Retina (tissue), 1 donor: ENCODE measurements around the gene CCNH.
A peak's percentile ranks its signal among the peaks of the same experiment; 100 is the strongest.

Experiments
- DNase-seq: peaks from one replicate; pipeline ENCODE4 v3.0.0-alpha.2; 2016

The CCNH gene

GRCh38 chr5:87412630-87413342, at the start of gene CCNH:
TSS of gene CCNH (minus strand) at chr5:87412930. CDS start at chr5:87412794, 136 bp downstream.
- DNase-seq = peak; percentile 95

GRCh38 chr5:87457706-87458105, 45.0 kb upstream of the CCNH start:
- DNase-seq = no peak

GRCh38 chr5:87453801-87454200, 41.1 kb upstream of the CCNH start:
- no peak for DNase-seq

GRCh38 chr5:87452837-87453236, 40.1 kb upstream of the CCNH start:
- DNase-seq = no peak

- DNase-seq = no peak
These were observed 29.7 kb upstream of the CCNH start for GRCh38 chr5:87442419-87442818.

- no peak for DNase-seq
These were observed 25.5 kb upstream of the CCNH start for GRCh38 chr5:87438231-87438630.

- DNase-seq = no peak
These were observed 25.0 kb upstream of the CCNH start for GRCh38 chr5:87437724-87438123.

GRCh38 chr5:87435144-87435694, 22.5 kb upstream of the CCNH start:
- DNase-seq = no peak

- DNase-seq = no peak
These were observed 21.7 kb upstream of the CCNH start for GRCh38 chr5:87434461-87434860.

- no peak for DNase-seq
These were observed 21.2 kb upstream of the CCNH start for GRCh38 chr5:87433945-87434344.

- DNase-seq = no peak
These were observed 19.7 kb upstream of the CCNH start for GRCh38 chr5:87432460-87432859.

- no peak for DNase-seq
These were observed 18.2 kb upstream of the CCNH start for GRCh38 chr5:87430863-87431457.

GRCh38 chr5:87423755-87424154, 11.0 kb upstream of the CCNH start:
- DNase-seq = no peak

GRCh38 chr5:87421307-87421706, 8.6 kb upstream of the CCNH start:
- no peak for DNase-seq

GRCh38 chr5:87418506-87418905, 5.8 kb upstream of the CCNH start:
- DNase-seq = no peak

- DNase-seq = no peak
These were observed 564 bp upstream of the CCNH start for GRCh38 chr5:87413343-87413645.

- no peak for DNase-seq
These were observed 629 bp downstream of the CCNH start for GRCh38 chr5:87411973-87412629.

GRCh38 chr5:87411586-87411972, 1.2 kb downstream of the CCNH start:
- no peak for DNase-seq

- no peak for DNase-seq
These were observed 1.8 kb downstream of the CCNH start for GRCh38 chr5:87410931-87411330.

- no peak for DNase-seq
These were observed 4.5 kb downstream of the CCNH start for GRCh38 chr5:87408204-87408603.

- no peak for DNase-seq
These were observed 7.1 kb downstream of the CCNH start for GRCh38 chr5:87405472-87406155.

GRCh38 chr5:87404359-87404758, 8.4 kb downstream of the CCNH start:
- no peak for DNase-seq

- no peak for DNase-seq
These were observed 8.8 kb downstream of the CCNH start for GRCh38 chr5:87403899-87404298.

- DNase-seq = no peak
These were observed 9.3 kb downstream of the CCNH start for GRCh38 chr5:87403409-87403808.
